GM19463 (cell line): Measurements from ENCODE around the gene ATMIN.

Experiments
- ATAC-seq: cut with Tn5 transposase; IDR thresholded peaks from one replicate; pipeline ENCODE4 v1.9.1; 2021; ENCODE audit warnings: mild to moderate bottlenecking, moderate library complexity; ENCODE audit not compliant: unreplicated experiment

Gene ATMIN

GRCh38 chr16:81005610-81006161 is 30.0 kb upstream of the ATMIN start:
- ATAC-seq = no peak

GRCh38 chr16:81006211-81006812 is 29.3 kb upstream of the ATMIN start:
- ATAC-seq = peak; percentile 31

- ATAC-seq = peak; percentile 79
Observed at GRCh38 chr16:81006813-81007695, 28.6 kb upstream of the ATMIN start, which contains the start of the genes CENPN and CMC2. Gene CENPN, plus strand, starts transcription at chr16:81007214. Its CDS starts 4,726 bp downstream, at chr16:81011940. Gene CMC2, minus strand, starts transcription at chr16:81006885. Its CDS starts 9,491 bp downstream, at chr16:80997394.

GRCh38 chr16:81008505-81008789 is 27.2 kb upstream of the ATMIN start:
- no peak for ATAC-seq

GRCh38 chr16:81012974-81013373 is 22.7 kb upstream of the ATMIN start:
- ATAC-seq = no peak

- ATAC-seq = no peak
Observed at GRCh38 chr16:81014672-81015071, 21.0 kb upstream of the ATMIN start.

- ATAC-seq = no peak
Observed at GRCh38 chr16:81018496-81018895, 17.1 kb upstream of the ATMIN start.

- no peak for ATAC-seq
Observed at GRCh38 chr16:81026429-81026828, 9.2 kb upstream of the ATMIN start.

GRCh38 chr16:81029930-81030604 is 5.6 kb upstream of the ATMIN start:
- ATAC-seq = no peak

- ATAC-seq = peak; percentile 49
Observed at GRCh38 chr16:81035975-81036750, 521 bp downstream of the ATMIN start.

- ATAC-seq = no peak
Observed at GRCh38 chr16:81036751-81037350, 1.2 kb downstream of the ATMIN start.

GRCh38 chr16:81040131-81040530 is 4.5 kb downstream of the ATMIN start:
- ATAC-seq = no peak

- ATAC-seq = no peak
Observed at GRCh38 chr16:81040842-81041241, 5.2 kb downstream of the ATMIN start.

GRCh38 chr16:81041696-81042095 is 6.1 kb downstream of the ATMIN start:
- no peak for ATAC-seq

GRCh38 chr16:81042821-81043220 is 7.2 kb downstream of the ATMIN start:
- ATAC-seq = no peak

GRCh38 chr16:81053761-81054160 is 18.1 kb downstream of the ATMIN start:
- no peak for ATAC-seq

GRCh38 chr16:81060576-81061306 is 25.1 kb downstream of the ATMIN start:
- no peak for ATAC-seq

- ATAC-seq = no peak
Observed at GRCh38 chr16:81061307-81061640, 25.6 kb downstream of the ATMIN start.

GRCh38 chr16:81061871-81062608 is 26.4 kb downstream of the ATMIN start:
- ATAC-seq = no peak
